NCI-H128 (cell line): Measurements from ENCODE around the gene OR8B12.
"Not testable (repeated sequence)": the region's sequence is repeated elsewhere in the genome, so short reads cannot be mapped to it uniquely, and the experiment has no call there.

Source experiments
- DNase-seq: peaks from one replicate; lab custom pipeline; 2025; ENCODE audit not compliant: unreplicated experiment; lab: John Stamatoyannopoulos, UW

OR8B12 gene

GRCh38 chr11:124533626-124534025 is 9.8 kb downstream of the OR8B12 start:
- no peak for DNase-seq

DNA sequence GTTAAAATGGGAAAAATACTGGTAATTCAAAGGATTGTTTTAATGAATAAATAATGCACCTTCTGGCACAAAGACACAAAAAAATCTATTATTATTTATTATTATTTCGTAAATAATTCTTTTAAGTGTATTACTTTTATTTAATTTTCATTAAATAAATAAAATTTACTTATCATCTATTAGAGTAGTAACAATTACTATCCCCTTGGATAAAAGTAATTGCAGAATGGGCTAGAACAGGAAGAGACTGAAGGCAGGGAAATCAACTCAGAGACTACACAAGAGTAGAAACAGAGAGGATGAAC is 23.0 kb downstream of the OR8B12 start:
- DNase-seq, result no peak

DNA sequence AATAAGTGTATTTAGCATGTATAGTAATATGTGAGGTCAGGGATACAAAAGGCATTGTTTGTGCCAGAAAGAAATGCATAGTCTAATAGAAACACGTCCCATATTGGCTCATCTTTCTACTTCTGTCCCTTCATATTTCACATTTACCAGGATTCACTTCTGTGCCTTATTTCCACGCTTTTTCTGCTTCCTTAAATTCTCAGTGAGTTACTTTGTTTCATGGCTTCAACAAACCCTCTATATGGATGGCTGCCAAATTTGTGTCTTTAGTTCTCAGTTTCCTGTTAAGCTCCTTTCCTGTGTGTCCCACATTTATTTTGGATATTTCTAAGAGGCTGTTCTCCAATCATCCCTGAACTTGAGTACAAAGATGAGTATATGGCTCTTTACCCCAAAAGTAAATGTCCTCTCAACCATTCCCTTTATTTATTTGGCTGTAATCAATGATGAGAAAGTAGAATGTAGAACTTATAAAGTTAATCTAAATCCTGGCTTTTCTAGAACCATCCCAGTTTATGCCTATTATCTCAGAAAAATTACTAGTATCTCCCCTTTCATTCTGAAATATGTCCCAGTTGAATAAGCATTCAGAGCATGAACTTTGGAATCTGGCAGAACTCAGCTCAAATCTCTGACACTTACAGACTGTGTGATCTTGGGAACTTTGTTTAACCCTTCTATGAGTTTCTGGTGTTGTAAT is 23.5 kb downstream of the OR8B12 start:
- DNase-seq, result no peak

DNA sequence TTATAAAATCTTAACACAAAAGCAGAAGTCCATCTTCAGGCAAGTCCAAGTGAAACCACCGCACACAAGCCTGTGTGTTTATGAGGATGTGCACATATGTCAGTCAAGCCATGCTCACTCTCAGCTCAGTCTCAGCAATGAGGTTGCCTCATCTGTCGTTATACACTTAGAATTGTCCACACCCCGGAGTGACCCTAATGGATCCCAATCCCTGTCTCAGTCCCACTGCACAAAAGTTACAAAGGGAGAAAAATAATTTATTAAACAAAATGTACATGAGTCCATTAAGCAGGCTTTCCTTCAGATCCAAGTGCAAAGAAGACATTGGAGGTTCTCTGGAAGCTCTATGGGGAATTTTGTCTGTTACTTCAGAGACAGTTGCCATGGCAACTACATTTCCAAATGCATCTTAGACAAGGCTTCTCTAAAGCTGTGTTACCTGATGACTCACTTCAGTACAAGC is 24.4 kb downstream of the OR8B12 start:
- DNase-seq, result no peak

DNA sequence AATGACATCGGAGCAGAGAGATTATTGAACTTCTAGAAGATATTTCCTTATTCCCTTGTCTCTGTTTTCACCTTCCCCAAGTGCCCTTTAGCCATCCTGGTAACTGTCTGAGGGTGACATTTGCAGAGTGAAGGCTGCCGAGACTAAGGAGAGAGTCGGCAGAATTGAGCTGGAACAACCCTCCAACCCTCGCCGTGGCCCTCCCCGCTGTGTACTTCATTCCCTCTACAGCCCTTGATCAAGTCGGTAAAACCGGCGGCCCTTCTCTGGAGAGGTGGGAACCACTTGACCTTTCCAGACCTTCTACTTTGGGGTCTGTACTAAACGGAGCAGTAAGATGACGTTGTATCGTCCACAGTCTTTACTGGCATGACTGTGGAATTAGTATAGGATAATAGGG is 26.1 kb downstream of the OR8B12 start:
- DNase-seq, result no peak

DNA sequence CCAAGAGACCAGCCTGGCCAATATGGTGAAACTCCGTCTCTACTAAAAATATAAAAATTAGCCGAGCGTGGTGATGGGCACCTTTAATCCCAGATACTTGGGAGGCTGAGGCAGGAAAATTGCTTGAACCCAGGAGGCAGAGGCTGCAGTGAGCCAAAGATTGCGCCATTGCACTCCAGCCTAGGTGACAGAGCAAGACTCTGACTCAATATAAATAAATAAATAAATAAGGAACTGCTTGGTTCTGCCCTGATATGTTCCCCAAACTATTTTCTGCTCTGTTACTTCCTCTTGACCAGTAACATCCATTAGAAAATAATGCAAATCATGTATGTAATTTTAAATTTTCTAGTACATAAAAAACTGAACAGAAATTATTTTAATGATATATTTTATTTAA is 28.8 kb downstream of the OR8B12 start:
- not testable (repeated sequence) for DNase-seq

DNA sequence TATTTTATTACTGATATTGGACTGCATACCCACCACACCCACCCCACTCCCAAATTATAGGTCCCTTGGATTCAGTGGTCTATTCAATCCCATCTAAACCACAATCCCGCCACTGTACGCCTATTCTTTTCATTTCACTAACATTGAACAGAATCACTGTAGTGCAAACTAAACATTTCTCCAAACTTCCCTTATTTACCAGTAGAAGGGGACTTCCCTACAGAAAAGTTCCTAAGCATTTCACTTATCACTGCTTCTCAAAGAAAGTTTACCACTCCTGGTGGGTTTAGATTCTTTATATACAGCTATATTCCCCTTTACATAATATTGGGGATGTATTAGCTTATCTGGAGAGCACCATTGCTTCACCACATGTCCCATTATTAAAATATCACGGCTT is 29.3 kb downstream of the OR8B12 start:
- DNase-seq, result no peak

GRCh38 chr11:124511745-124512144 is 31.7 kb downstream of the OR8B12 start:
- no peak for DNase-seq

DNA sequence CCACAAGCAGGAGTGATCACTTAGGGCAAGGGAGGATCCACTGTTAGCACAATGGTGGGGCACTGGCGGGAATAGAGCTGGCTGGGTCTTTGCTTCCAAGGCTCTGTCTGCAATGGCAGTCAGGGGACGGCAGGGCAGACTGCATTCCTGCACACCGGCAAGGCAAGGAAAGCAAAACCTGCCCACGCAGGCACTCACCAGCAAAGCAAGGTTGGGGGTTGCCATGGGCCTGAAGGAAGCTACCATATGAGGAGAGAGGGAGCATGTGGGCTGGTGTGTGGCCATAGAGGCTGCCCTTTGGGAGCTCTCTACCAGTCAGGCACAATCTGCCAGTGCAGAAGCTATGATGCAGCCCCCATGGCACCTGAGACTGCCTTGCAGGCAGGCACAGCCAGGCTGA is 33.2 kb downstream of the OR8B12 start:
- no peak for DNase-seq

DNA sequence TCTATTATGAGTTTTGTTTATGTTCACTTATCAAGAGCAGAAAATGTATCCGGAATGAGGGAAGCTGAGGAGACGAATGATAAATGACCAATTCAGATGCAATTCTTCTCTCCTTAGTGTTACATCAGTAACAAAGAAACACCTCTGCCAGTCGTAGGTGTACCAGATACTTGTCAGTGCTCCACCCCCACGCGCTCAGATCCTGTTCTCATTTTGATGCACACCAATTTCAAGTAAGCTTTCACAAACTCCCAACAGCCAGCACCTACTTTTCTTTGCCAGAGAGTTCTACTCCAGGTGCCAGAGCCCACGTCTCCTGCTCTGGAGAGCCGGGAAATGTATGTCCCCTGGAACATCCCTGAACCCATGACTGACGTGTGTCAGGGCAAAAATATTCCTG is 43.7 kb downstream of the OR8B12 start:
- no peak for DNase-seq

DNA sequence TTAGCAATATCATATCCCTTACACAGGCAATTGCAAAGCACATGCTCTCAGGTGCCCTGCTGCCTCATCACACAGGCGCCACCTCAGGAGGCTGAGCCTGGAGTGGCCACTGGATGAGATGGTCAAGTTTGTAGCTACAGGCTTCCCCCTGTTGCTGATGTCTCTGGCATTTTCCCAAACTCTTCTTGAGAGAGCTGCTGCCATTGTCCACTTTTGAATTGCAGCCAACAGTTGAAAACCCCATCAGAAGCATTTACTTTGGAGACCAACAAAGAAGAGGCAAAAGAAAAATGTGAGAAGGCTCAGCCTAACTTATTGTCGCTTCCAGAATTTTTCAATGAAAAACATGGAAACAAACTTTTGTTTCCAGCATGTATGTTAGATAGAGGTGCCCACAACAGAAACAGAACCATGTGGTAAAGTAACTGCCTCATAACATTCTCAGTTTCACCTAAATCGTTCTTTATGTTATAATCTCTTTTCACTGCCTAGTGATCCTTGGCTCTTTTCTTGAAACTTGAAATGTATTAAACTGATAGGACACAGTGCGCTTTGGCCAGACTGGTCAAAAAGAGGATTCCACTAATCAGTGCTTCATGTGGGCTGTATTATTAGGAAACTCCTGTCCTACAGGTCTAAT is 50.3 kb downstream of the OR8B12 start:
- no peak for DNase-seq
